Smooth muscle cell (in vitro differentiated cells): ENCODE data around the gene NTN3. TPM values are rescaled to one million over a fixed set of nuclear protein-coding genes. Genes with fewer than 3 reads are reported as not detected.

Source experiments
- DNase-seq: peaks from one replicate; lab custom pipeline; 2025; ENCODE audit not compliant: unreplicated experiment; lab: John Stamatoyannopoulos, UW
- H2AFZ ChIP-seq: fragments of 200-600 bp; sonication (generic); 2 replicates; pipeline ENCODE4 v1.6.0; 2016; ENCODE audit warnings: antibody characterized with exemption, low read depth, mild to moderate bottlenecking
- H3F3A ChIP-seq: fragments of 200-600 bp; sonication (generic); 2 replicates; pipeline ENCODE4 v1.6.0; 2017; ENCODE audit warnings: antibody characterized with exemption, low read depth
- H3K27ac ChIP-seq: fragments of 200-600 bp; sonication (generic); 2 replicates; pipeline ENCODE4 v1.5.1; 2016; ENCODE audit warnings: low read depth, mild to moderate bottlenecking
- H3K27me3 ChIP-seq: fragments of 200-600 bp; sonication (generic); 2 replicates; pipeline ENCODE4 v1.6.1; 2016; ENCODE audit warnings: low read depth, mild to moderate bottlenecking
- H3K36me3 ChIP-seq: fragments of 200-600 bp; sonication (generic); 2 replicates; pipeline ENCODE4 v1.5.1; 2016; ENCODE audit warnings: low read depth
- H3K4me1 ChIP-seq: fragments of 200-600 bp; sonication (generic); 2 replicates; pipeline ENCODE4 v1.5.1; 2016; ENCODE audit warnings: low read depth
- H3K4me2 ChIP-seq: fragments of 200-600 bp; sonication (generic); 2 replicates; pipeline ENCODE4 v1.6.0; 2016; ENCODE audit warnings: mild to moderate bottlenecking
- H3K4me3 ChIP-seq: fragments of 200-600 bp; sonication (generic); 2 replicates; pipeline ENCODE4 v1.5.1; 2016; ENCODE audit warnings: mild to moderate bottlenecking
- H3K79me2 ChIP-seq: fragments of 200-600 bp; sonication (generic); 2 replicates; pipeline ENCODE4 v1.6.0; 2016; ENCODE audit warnings: low read depth, mild to moderate bottlenecking
- H3K9ac ChIP-seq: fragments of 200-600 bp; sonication (generic); 2 replicates; pipeline ENCODE4 v1.6.0; 2016; ENCODE audit warnings: low read depth
- H3K9me3 ChIP-seq: fragments of 200-600 bp; sonication (generic); replicated peaks from 2 replicates; pipeline ENCODE4 v1.5.1; 2016; ENCODE audit warnings: low read depth
- H4K20me1 ChIP-seq: fragments of 200-600 bp; sonication (generic); 2 replicates; pipeline ENCODE4 v1.6.0; 2016; ENCODE audit warnings: low read depth
- WGBS: methylation state at CpG from one replicate; pipeline ENCODE4 v1.1.7; 2016; ENCODE audit warnings: low lambda C conversion rate; 5-methylcytosine and 5-hydroxymethylcytosine counted together
- polyA plus RNA-seq: library from polyadenylated mRNA; unstranded; fragments of >200 nt; fragmentation: Nextera tagmentation; extraction: Ambion mirVana; gene quantifications from 2 replicates; pipeline ENCODE4 v1.2.1, GENCODE V29; 2016
- total RNA-seq: library from RNA; depleted of rRNA; stranded (reverse); fragments of >200 nt; gene quantifications from 2 replicates; pipeline ENCODE4 v1.2.3, GENCODE V29; 2014
- TF ChIP-seq, protein P1 (sequence below): fragments of 200-600 bp; sonication (generic); IDR thresholded peaks from 2 replicates; pipeline ENCODE4 v1.5.1; 2017; ENCODE audit warnings: borderline replicate concordance, mild to moderate bottlenecking, antibody characterized with exemption; ENCODE audit not compliant: insufficient read depth, poor library complexity, severe bottlenecking

NTN3 gene
- total and polyA plus RNA-seq, 2 experiments from 2014 or later, result 0.23 to 5.2 TPM

DNA sequence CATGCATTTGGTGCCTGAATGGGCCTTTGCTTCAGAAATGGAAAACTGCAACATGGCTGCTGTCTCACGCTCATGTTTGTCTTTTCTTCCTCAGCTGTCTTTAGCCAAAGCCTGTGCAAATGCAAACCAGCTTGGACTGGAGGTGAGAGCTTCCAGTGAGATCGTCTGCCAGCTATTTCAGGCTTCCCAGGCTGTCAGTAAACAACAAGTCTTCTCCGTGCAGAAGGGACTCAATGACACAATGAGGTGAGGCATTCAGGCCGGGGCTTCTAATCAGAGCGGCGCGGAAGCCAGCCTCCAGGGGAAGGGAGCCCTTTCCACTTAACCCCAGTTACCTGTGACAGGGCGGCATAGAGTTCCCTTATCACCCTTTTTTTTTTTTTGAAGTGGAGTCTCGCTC, 27.5 kb upstream of the NTN3 start:
- Histone ChIP-seq H3K36me3 (no peaks in the 10 kb centered on the region), H3K4me3 (no peak overlapping the region), H3K79me2 (no peaks in the 10 kb centered on the region), H3K9ac (no peak overlapping the region), H4K20me1 (no peaks in the 10 kb centered on the region), H3F3A (no peaks in the 10 kb centered on the region), H3K27ac (no peak overlapping the region), H3K4me2 (no peak overlapping the region), H2AFZ (no peak overlapping the region), H3K27me3 (no peaks in the 10 kb centered on the region), H3K4me1 (no peaks in the 10 kb centered on the region), H3K9me3 (no peaks in the 10 kb centered on the region)
- WGBS, result 95% methylated on average over 9 of the region's 9 CpGs
- TF ChIP-seq, protein P1, sequence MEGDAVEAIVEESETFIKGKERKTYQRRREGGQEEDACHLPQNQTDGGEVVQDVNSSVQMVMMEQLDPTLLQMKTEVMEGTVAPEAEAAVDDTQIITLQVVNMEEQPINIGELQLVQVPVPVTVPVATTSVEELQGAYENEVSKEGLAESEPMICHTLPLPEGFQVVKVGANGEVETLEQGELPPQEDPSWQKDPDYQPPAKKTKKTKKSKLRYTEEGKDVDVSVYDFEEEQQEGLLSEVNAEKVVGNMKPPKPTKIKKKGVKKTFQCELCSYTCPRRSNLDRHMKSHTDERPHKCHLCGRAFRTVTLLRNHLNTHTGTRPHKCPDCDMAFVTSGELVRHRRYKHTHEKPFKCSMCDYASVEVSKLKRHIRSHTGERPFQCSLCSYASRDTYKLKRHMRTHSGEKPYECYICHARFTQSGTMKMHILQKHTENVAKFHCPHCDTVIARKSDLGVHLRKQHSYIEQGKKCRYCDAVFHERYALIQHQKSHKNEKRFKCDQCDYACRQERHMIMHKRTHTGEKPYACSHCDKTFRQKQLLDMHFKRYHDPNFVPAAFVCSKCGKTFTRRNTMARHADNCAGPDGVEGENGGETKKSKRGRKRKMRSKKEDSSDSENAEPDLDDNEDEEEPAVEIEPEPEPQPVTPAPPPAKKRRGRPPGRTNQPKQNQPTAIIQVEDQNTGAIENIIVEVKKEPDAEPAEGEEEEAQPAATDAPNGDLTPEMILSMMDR, result no peak
- no peak for DNase-seq

DNA sequence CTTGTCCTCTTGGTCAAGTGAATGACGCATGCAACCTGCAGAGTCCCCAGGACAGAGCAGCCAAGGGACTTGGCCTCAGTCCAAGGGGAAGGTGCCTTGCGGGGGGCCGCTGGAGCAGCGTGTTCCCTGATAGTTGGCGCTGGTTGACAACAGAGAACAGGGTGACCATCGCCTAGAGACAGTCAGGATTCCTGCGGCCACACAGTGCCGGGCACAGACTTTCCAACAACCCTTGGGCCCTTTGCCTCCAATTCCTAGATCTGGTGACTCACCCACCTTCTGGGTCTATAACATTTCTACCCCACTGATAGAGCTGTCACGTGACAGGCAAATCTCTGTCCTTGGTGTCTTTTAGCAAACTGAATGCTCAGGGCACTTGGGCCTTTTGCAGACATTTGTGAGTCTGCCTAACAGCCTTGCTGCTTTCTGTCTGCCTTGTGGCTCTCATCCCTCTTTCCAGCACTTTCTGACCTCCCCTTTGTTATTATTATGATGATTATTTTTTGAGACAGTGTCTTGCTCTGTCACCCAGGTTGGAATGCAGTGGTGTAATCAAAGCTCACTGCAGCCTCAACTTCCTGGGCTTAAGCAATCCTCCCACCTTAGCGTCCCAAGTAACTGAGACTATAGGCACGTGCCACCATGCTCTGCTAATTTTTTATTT, 23.0 kb upstream of the NTN3 start:
- Histone ChIP-seq H3K4me3 (no peak overlapping the region), H3K9ac (no peak overlapping the region), H4K20me1 (no peaks in the 10 kb centered on the region), H2AFZ (no peak overlapping the region), H3K79me2 (no peaks in the 10 kb centered on the region), H3K4me1 (no peaks in the 10 kb centered on the region), H3K4me2 (no peak overlapping the region), H3K27ac (no peak overlapping the region), H3K9me3 (no peaks in the 10 kb centered on the region), H3F3A (no peaks in the 10 kb centered on the region), H3K27me3 (no peaks in the 10 kb centered on the region), H3K36me3 (no peaks in the 10 kb centered on the region)
- TF ChIP-seq, protein P1, result no peak
- DNase-seq, result no peak
- 93% methylated on average over 11 of the region's 11 CpGs for WGBS

DNA sequence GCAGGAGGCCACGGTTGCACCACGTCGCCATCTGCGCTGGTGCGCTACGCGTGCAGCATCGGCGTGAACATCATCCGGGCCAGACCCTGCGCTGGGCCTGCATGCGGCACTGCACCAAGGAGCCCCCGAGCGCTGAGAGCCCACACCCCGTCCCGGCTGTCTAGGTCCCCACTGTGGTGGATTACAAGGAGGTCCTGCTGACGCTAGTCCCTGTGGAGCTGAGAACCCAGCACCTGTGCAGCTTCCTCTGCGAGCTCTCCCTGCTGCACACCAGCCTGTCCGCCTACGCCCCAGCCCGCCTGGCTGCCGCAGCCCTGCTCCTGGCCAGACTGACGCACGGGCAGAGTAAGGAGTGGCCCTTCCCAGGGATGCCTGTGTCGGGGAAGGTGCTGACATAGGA, 22.0 kb upstream of the NTN3 start:
- H3K36me3 ChIP-seq, result no peaks in the 10 kb centered on the region
- no peak overlapping the region for H3K9ac ChIP-seq
- DNase-seq, result no peak
- H3K4me3 ChIP-seq, result no peak overlapping the region
- H2AFZ ChIP-seq, result no peak overlapping the region
- TF ChIP-seq, protein P1, result no peak
- no peaks in the 10 kb centered on the region for H3K79me2 ChIP-seq
- no peaks in the 10 kb centered on the region for H3K9me3 ChIP-seq
- 97% methylated on average over 25 of the region's 25 CpGs for WGBS
- H3K4me1 ChIP-seq, result no peaks in the 10 kb centered on the region
- H3K27ac ChIP-seq, result no peak overlapping the region
- H3F3A ChIP-seq, result no peaks in the 10 kb centered on the region
- H3K27me3 ChIP-seq, result no peaks in the 10 kb centered on the region
- H4K20me1 ChIP-seq, result no peaks in the 10 kb centered on the region
- H3K4me2 ChIP-seq, result no peak overlapping the region

DNA sequence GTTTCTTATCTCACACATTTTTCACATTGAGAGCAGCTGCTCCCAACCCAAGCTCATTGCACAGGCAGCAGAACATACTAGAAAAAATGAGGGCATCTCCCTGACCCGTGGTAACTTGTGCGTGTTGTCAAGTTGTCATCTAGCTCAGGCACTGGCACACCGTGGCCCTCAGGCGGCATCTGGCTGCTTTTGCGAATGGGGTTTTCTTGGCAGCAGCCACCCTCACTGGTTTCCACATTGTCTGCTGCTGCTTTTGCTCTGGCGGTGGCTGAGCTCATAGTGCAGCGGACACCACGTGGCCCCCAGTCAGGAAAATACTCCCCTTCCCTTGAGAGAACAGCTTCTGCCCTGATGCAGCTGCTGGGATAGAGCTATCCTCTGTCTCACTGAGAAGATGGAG, 20.6 kb upstream of the NTN3 start:
- no peak for DNase-seq
- over 99% methylated on average over 8 of the region's 8 CpGs for WGBS
- H3K79me2 ChIP-seq, result no peaks in the 10 kb centered on the region

More for the DNA sequence above, 20.6 kb upstream of the NTN3 start:
- Histone ChIP-seq H4K20me1 (no peaks in the 10 kb centered on the region), H3K4me3 (no peak overlapping the region), H3F3A (no peaks in the 10 kb centered on the region), H3K4me2 (no peak overlapping the region), H3K36me3 (no peaks in the 10 kb centered on the region), H3K27ac (no peak overlapping the region), H2AFZ (no peak overlapping the region), H3K9ac (no peak overlapping the region), H3K4me1 (no peaks in the 10 kb centered on the region), H3K9me3 (no peaks in the 10 kb centered on the region), H3K27me3 (no peaks in the 10 kb centered on the region)
- TF ChIP-seq, protein P1, result no peak
